Ovary (tissue), 9 donors: ENCODE results near the gene IGF1R. TPM values are rescaled to one million over a fixed set of nuclear protein-coding genes. Genes with fewer than 3 reads are reported as not detected.
A peak's percentile ranks its signal among the peaks of the same experiment; 100 is the strongest.

ENCODE experiments used
- DNase-seq, 5 donors: peaks; one replicate each; pipeline ENCODE4 v3.0.0-alpha.2; 2019 to 2020
- H3K27ac ChIP-seq, 2 donors: fragments of 200-600 bp; one replicate each; pipeline versions ENCODE4 v1.5.1 to v1.8.0; 2019 to 2022
- H3K27me3 ChIP-seq: fragments of 200-600 bp; one replicate; pipeline ENCODE4 v1.8.0; 2022
- H3K36me3 ChIP-seq: fragments of 200-600 bp; sonication (generic); one replicate; pipeline ENCODE4 v1.5.1; 2019
- H3K4me1 ChIP-seq: one replicate; pipeline ENCODE4 v1.8.1; 2013; ENCODE audit warnings: mild to moderate bottlenecking, moderate library complexity; ENCODE audit not compliant: insufficient read depth
- H3K4me3 ChIP-seq: fragments of 200-600 bp; sonication (generic); one replicate; pipeline ENCODE4 v1.5.1; 2017
- H3K9me3 ChIP-seq, 2 donors: fragments of 200-600 bp in 1 of 2; sonication (generic) in 1 of 2; one replicate each; pipeline versions ENCODE4 v1.5.1 to v1.8.1; 2013 to 2019; ENCODE audit warnings: mild to moderate bottlenecking in 1 of 2, moderate library complexity in 1 of 2
- CTCF ChIP-seq, 3 donors: fragments of 450-650 bp in 2 of 3; fragments of 200-600 bp in 1 of 3; IDR thresholded peaks; one replicate each; pipeline versions ENCODE4 v1.5.1 to v1.8.0; 2016 to 2022; ENCODE audit warnings: antibody characterized with exemption in 3 of 3, mild to moderate bottlenecking in 1 of 3
- EP300 ChIP-seq: sonication (generic); formaldehyde crosslinking; IDR thresholded peaks from one replicate; pipeline ENCODE4 v1.6.1; 2017; ENCODE audit warnings: antibody characterized with exemption
- POLR2A ChIP-seq: fragments of 450-650 bp; IDR thresholded peaks from one replicate; pipeline ENCODE4 v1.6.1; 2017; ENCODE audit warnings: antibody characterized with exemption, mild to moderate bottlenecking, moderate library complexity
- WGBS, 3 donors: extraction: QIAGEN DNeasy Blood & Tissue Kit in 1 of 3; methylation state at CpG; one replicate each; pipeline versions ENCODE4 v1.1.5 to v1.1.7; 2013 to 2017; 5-methylcytosine and 5-hydroxymethylcytosine counted together
- intact Hi-C, 4 donors: fragments of 100-400 bp; cut with DNase I; formaldehyde crosslinking; loops; one replicate each; pipeline versions ENCODE4 v1.11.0 to v1.15.1; 2022 to 2023
- polyA plus RNA-seq, 2 donors: library from polyadenylated mRNA; stranded (reverse); fragments of 200-250 nt in 1 of 2; fragments of 350-450 nt in 1 of 2; fragmentation: Illumina TruSeq in 1 of 2; extraction: RNeasy Lipid Tissue Mini Kit (QIAGEN cat#74804) in 1 of 2; gene quantifications; one replicate each; pipeline ENCODE4 v1.2.3, GENCODE V29; 2013 to 2014
- total RNA-seq, 7 donors: library from RNA; depleted of rRNA in 2 of 7; stranded (reverse); fragments of >200 nt in 2 of 7; fragmentation: NEBNext Ultra II Directional in 3 of 7; extraction: Animal tissue kit (Norgen Biotek cat#: 25700) in 3 of 7; gene quantifications; one replicate each; pipeline versions ENCODE4 v1.1.0 to v1.2.4, GENCODE V29; 2016 to 2023
- donor health status: DM: no; HTN: no; CAD: no; lungs with moderate emphysema.
- donor health status: DM: no; HTN: no; CAD: no.
- donor health status: Bipolar disorder and iron deficiency.
- donor health status: DM: yes; HTN: yes; CAD: no.
- donor health status: DM: no; HTN: no; CAD: no.
- donor health status: DM: yes; HTN: yes; CAD: no.

IGF1R gene
- total and polyA plus RNA-seq, 9 donors, result 15.4 to 88.7 (median 68.9) TPM

- Histone ChIP-seq H3K27me3 (no peaks in the 10 kb centered on the region), H3K4me3 (no peak overlapping the region), H3K9me3 (no peaks in the 10 kb centered on the region), H3K27ac (peak overlapping the region in 1 of 2 donors; percentile 57), H3K36me3 (no peaks in the 10 kb centered on the region), H3K4me1 (peaks cover 12% of the 10 kb centered on the region)
- intact Hi-C loops, result no loop called here
- 31 to 40% (median 33%) methylated on average over 5 of the region's 5 CpGs for WGBS, 3 donors
- DNase-seq, result no peak
- no peak for TF ChIP-seq CTCF (IDR thresholded peaks at IDR 0.05)
- no peak for TF ChIP-seq POLR2A
- TF ChIP-seq EP300, result no peak
Measured at GRCh38 chr15:98943051-98943508, 294.7 kb downstream of the IGF1R start.

DNA sequence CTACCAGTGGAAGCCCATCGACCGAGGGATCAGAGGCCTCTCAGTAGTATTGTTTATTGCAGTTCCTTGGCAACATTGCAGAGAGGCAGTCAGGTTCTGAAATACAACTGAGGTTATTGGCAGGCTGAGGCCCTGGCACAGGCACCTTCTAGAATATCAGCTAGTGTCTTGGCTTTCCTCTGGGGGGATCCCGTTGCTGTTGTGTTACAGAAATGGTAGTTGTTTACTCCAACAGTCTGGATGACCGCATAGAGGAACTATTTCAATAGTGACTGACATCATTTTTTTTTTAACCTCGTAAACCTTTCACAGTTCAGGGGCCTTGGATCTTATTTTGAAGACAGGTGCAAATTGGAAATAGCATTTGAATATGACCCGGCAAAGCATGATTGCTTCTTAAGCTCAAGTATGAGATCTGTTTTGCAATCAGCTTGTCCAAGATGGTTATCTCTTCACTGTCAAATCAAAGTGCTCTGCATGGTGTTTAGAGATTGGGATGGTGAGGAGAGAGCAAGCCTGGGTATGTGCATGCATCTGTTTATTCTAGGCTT, 295.3 kb downstream of the IGF1R start:
- peak in 2 of 5 donors; percentile 52 to 55 for DNase-seq
- Histone ChIP-seq H3K9me3 (no peaks in the 10 kb centered on the region), H3K4me3 (no peak overlapping the region), H3K4me1 (peaks cover 12% of the 10 kb centered on the region), H3K27ac (peak overlapping the region; percentile 27 to 57), H3K27me3 (no peaks in the 10 kb centered on the region), H3K36me3 (no peaks in the 10 kb centered on the region)
- TF ChIP-seq EP300 (no peak), POLR2A (no peak)
- WGBS, 3 donors, result 18 to 29% (median 28%) methylated on average over 6 of the region's 6 CpGs
- intact Hi-C loops, result no loop called here

DNA sequence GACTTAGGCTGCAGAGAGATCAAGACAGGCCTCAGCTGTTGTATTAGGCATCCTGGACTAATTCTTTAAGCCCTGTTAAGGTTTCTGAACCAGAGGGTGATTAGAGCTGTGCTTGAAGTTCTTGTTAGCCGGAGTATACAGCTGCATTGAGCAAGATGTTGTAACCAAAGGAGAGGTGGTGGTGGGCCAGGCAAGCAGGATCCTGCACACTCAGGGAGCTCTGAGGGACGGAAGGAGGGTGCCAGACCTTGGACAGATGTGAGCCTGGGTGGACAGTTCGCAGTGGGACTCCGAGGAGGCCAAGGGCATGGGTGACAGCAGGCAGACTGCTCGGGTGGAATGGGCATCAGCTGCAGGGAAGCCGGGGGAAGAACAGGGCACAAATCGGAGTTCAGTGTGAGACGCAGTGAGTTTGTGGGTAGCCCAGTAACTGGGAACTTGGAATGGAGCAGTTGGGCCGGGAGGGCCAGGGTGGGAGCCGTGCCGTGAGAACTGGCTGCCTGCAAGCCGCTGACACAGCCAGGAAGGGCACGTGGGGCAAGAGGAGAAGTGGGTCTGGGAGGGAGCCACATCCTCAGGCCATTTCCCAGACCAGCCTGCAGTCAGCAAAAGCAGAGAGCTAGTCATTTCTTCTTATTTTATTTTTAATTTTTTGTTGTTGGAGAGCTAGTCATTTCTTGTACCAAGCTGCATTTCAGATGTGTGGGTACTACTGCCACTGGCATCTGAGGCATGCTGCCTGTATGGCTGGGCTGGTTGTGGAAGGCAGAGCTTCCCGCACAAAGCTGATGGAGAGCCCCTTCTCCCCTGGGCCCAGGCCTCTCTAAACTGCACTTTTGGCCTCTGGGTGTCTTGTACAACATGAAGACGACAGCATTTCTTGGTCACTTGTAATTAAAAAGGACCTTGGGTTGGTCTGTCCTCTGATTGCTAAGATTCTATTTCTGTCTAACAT, 298.2 kb downstream of the IGF1R start:
- Histone ChIP-seq H3K9me3 (no peaks in the 10 kb centered on the region), H3K27me3 (no peaks in the 10 kb centered on the region), H3K36me3 (no peaks in the 10 kb centered on the region), H3K27ac (peak overlapping the region; percentile 2 to 69), H3K4me3 (no peak overlapping the region), H3K4me1 (peaks cover 21% of the 10 kb centered on the region)
- intact Hi-C loops, result no loop called here
- WGBS, 3 donors, result 63 to 70% (median 69%) methylated on average over 15 of the region's 15 CpGs
- DNase-seq, result peak in 1 of 5 donors; percentile 67
- TF ChIP-seq CTCF (IDR thresholded peaks at IDR 0.05) (no peak), POLR2A (no peak), EP300 (no peak)

DNA sequence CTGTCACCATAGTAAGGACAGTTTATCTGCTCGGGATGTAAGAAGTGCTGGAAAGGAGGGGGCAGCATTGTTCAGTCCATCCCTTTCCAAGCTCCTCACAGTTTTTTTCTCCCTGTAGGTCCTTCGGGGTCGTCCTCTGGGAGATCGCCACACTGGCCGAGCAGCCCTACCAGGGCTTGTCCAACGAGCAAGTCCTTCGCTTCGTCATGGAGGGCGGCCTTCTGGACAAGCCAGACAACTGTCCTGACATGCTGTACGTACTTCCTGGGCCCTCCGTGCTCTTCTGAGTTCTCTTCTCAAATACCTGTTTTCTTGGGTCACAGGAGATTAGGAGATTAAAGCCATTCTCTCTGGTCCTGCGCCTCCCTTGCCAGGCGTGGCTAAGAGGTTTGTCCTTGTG, 300.1 kb downstream of the IGF1R start:
- Histone ChIP-seq H3K4me1 (peaks cover 31% of the 10 kb centered on the region), H3K36me3 (no peaks in the 10 kb centered on the region), H3K9me3 (no peaks in the 10 kb centered on the region), H3K4me3 (no peak overlapping the region), H3K27me3 (no peaks in the 10 kb centered on the region), H3K27ac (no peak overlapping the region)
- DNase-seq, result no peak
- WGBS, 3 donors, result 87 to 88% (median 87%) methylated on average over 13 of the region's 13 CpGs
- intact Hi-C loops, result no loop called here
- no peak for TF ChIP-seq EP300
- no peak for TF ChIP-seq POLR2A
- TF ChIP-seq CTCF (IDR thresholded peaks at IDR 0.05), result no peak
